Fibroblast of skin of back (primary cell): Measurements from ENCODE around the gene THEMIS2. TPM values are rescaled to one million over a fixed set of nuclear protein-coding genes. Genes with fewer than 3 reads are reported as not detected.
"Not testable (repeated sequence)": the region's sequence is repeated elsewhere in the genome, so short reads cannot be mapped to it uniquely, and the experiment has no call there.

Source experiments
- DNase-seq: peaks from one replicate; pipeline ENCODE4 v3.0.0-alpha.2; 2013
- polyA plus RNA-seq, 2 experiments: library from polyadenylated mRNA; unstranded; fragments of 120-200 nt; gene quantifications; one replicate each; pipeline ENCODE4 v1.2.1, GENCODE V29; 2013; ENCODE audit not compliant: insufficient read length in 2 of 2

Gene THEMIS2
- 2.4 TPM for polyA plus RNA-seq (2013, experiment 1 of 2; ENCODE audit: insufficient read length)
- polyA plus RNA-seq (2013, experiment 2 of 2; ENCODE audit: insufficient read length) = 1.3 TPM

GRCh38 chr1:27872059-27872801 lies at the start of gene THEMIS2:
THEMIS2 (plus strand) TSS chr1:27872544; CDS start chr1:27872572, 28 bp downstream.
- DNase-seq = peak; percentile 49

- DNase-seq = no peak
Measured at GRCh38 chr1:27823784-27824183, 48.6 kb upstream of the THEMIS2 start.

DNA sequence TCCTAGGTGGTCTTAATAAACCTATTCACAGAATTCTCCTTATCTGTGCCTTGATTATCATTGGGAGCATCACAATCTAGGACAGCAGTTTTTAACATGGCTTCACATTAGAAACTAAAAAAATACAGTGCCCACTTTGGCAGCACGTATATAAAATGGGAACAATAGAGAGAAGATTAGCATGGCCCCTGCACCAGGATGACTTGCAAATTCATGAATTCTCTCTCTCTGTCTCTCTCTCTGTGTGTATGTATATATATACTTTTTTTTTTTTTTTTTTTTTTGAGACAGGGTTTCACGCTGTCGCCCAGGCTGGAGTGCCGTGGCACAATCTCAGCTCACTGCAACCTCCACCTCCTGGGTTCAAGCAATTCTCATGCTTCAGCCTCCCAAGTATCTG lies 47.9 kb upstream of the THEMIS2 start:
- DNase-seq = no peak

GRCh38 chr1:27829339-27829960 lies 42.9 kb upstream of the THEMIS2 start:
- DNase-seq = not testable (repeated sequence)

DNA sequence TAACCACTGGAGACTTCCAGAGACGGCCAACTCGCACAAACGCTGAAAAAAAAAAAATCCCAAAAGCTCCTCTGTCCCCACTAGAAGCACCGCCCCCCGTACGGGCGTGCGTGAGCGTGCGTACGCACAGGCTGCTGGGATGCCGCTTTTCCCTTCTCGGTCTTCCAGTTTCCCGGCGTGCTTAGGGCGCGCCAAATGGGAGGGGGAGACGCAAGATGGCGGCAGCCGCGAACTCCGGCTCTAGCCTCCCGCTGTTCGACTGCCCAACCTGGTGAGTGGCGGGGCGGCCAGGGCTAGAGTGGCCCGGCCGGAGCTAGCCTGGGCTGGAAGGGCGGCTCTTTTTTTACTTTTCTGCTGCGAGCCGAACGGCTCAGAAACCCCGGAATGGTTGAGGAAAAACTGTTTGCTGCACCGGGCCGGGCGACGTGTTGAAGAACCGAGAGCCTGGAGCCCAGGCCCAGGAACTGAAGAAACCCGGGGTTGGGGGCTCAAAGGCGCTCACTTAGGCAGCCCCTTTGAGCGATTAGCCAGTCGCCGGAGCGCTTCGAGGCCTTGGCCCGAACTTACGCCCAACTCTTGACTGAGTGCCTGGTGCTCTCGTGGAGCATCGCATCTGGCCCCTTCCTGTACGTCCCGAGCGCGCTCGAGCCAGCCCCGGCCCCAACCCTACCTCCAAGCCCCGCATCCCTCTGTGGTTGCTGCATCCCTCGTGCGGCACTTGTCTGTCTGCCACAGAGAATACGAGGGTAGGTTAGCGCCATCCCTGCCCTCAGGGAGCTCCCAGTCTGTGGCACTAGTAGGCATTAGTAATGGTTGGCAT lies 41.5 kb upstream of the THEMIS2 start, which contains the start of gene PPP1R8:
Gene PPP1R8 (plus strand): TSS at position 162 of the 820 bp plus-strand sequence. CDS start 54 bp downstream, at position 216.
- peak; percentile 97 for DNase-seq

DNA sequence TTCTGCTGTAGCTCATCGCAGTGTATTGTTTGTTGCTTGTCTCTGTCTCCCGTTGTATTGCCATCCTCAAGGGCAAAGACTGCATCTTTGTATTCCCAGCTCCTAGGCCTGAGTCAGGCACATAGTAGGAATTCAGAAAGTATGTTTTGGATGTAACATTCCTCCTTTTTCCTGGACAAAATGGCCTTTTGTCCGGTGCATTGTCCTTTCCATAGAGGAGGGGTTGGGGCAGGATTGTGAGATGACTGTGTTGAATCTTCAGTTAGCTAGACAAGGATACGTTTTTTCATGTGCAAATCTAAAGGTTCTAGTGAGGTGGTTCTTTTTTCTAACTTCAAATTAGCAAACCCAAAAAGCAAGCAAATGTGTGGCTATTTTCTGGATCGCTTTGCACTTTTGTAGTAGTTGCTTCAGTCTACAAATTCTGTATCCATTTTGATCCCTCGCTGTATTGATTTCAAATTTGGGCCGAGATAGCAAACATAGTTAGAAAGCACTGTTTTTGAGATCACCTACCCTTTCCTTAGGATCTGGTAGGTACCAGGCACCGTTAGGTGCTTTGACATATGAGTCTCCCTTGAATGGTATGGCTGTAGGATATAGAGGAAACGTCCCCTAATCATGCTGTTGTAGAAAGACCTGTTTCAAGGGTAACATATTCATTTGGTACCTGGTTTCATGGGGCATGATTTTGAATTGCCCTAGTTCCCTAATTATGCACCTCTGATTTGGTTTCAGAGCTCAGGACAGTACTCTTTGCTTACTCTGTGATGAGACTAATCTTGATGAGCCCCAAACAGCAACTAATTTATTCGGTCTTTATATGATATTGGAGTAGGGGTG lies 40.6 kb upstream of the THEMIS2 start:
- DNase-seq = peak; percentile 19

DNA sequence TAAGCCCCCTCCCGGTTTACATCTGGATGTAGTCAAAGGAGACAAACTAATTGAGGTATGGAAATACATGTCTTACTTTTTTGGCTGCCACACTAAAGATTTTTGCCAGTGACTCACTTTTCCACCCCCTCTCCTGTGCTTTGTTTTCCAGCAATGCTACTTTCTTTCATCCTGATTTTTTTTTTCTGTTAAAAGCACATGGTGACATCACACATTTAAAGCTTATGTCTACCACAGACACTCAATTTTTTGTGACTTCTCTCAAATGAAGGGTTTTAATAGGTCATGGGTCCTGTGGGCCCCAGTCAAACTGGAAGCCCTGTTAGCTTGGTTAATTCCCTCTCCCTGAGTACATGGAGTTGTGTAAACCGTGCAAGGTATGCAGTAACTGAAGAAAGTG lies 39.6 kb upstream of the THEMIS2 start:
- DNase-seq = peak; percentile 49

GRCh38 chr1:27833470-27833869 lies 38.9 kb upstream of the THEMIS2 start:
- DNase-seq = no peak

GRCh38 chr1:27835046-27835445 lies 37.3 kb upstream of the THEMIS2 start:
- no peak for DNase-seq

- DNase-seq = no peak
Measured at GRCh38 chr1:27835501-27835900, 36.8 kb upstream of the THEMIS2 start.

GRCh38 chr1:27849951-27850350 lies 22.4 kb upstream of the THEMIS2 start:
- DNase-seq = no peak

GRCh38 chr1:27855085-27855484 lies 17.3 kb upstream of the THEMIS2 start:
- no peak for DNase-seq

DNA sequence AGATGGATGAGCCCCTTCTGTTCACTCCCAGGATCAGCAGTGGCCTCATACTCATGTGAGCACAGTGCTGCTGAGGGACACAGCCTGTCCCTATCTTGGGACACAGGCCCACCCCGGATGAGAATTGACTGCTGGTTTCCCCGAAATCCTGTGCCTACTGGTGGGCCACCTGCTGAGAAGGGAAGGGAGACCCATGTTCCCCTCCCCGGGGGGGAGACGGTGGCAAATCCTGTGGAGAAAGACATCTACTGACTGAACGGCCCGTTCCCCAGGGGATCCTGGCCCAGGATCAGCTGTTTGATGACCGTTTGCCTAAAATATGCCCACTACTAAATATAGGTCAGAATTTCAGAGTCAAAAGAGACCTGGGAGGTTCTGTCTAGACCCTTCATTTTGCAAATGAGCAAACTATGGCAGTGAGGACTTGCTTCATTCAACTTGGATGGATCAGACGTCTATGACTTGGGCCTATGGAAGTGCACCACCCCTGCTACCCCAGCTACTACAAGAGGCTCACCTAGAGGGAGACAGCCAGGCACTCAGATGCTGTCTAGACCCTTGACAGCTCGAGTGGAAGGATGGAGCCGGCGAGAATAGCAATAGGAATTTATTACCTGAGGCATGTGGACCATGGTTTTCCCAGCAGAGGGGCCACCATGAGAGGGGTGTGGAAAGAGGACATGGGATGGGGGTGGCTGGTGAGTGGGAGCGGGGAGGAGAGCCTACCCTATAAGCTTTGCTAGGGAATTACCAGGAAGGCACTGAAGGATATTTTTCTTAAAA lies 15.6 kb upstream of the THEMIS2 start:
- DNase-seq = no peak

DNA sequence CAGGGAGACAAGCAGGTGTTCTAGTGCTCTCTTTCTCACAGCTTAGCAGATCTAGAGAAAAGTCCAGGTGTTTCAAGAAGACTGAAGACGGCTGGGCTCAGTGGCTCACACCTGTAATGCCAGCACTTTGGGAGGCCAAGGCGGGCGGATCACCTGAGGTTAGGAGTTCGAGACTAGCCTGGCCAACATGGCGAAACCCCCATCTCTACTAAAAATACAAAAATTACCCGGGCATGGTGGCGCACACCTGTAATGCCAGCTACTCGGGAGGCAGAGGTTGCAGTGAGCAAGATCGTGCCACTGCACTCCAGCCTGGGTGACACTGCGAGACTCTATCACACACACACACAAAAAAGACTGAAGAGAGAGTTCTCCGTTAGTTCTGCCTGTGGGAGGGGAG lies 14.8 kb upstream of the THEMIS2 start:
- not testable (repeated sequence) for DNase-seq

DNA sequence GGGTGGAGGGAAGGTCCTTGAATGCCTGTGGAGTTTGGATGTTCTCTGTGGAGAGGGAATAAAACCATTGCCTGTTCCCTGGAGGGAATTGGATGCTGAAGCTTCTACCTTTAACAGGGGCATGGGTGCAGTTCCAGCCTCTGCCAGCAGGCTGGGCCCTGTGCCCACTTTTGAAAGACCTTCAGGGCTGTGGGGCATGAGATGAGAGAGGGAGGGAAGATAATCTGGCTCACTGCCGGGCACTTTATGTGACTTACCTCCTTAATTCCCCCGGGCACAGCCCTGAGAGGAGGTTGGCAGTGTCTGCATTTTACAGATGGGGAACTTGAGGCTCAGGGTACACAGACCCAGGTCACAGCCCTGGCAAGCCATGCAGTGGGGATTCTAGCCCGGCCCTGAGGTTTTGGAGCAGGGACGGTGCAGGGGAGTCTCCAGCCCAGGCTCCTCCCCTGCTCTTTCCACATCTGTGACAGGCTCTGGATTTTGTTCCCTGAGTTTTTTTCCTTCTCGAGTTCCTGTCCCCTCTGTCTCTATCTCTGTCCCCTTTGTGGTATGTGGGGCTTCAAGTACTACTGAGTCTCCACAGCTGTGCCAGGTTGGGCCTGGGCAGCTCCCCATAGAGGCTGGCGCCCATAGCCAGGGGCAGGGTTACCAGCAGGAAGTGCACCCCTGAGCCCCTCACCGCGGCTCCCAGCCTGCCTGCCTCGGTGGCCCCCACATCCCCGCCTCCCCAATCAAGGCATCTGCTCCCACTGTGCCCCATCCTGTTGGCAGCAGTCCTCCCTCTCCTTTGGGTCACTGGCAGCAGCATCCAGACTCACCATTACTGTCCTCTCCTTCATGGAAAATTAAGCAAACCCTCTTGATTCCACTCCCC lies 14.0 kb upstream of the THEMIS2 start:
- DNase-seq = peak; percentile 81

DNA sequence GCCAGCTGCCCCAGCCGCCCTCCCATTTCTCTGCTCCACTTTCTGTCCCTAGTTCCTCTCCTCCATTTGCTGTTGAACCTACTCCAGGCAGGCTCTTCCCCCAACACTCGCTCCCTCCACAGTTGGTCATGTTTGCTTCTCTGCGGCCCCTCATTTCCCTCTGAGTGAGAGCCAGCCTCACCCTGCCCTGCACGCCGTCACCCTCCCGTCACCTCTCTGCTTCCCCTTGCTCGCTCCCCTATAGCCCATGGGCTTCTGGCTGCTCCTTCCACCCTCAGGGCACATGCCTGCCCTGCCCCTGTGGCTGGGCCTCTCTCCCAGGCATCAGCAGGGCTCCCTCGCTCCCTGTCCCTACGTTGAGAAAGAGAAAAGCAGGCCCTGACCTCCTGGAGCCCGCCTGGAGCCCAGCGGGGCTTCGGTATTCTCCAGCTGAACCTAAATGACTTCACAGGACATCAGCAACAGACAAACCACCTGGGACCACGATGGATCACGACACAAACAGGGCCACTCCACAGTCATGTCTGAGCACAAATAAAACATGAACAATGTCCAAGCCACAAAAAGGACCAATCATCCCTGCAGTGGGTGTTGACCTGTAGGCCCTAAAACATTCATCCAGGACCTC lies 13.3 kb upstream of the THEMIS2 start:
- no peak for DNase-seq

GRCh38 chr1:27861436-27861835 lies 10.9 kb upstream of the THEMIS2 start:
- no peak for DNase-seq

DNA sequence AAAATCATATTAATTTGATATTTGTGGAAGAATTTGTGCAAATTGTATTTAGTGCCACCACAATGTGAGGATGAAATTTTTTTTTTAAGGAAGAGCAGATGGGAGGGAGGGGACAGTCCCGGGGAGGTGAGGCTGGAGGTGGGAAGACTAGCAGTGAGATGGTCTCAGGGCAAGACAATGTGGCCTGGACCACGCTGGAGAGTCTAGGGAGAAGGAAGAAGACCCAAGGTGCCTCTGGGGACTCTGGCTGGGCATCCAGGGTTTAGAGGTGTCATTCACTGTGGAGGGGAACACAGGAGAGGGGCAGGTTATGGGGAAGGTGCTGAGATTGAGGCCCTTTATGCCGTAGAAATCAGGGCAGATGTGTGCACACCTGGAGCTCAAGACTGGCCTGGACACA lies 10.3 kb upstream of the THEMIS2 start:
- no peak for DNase-seq

DNA sequence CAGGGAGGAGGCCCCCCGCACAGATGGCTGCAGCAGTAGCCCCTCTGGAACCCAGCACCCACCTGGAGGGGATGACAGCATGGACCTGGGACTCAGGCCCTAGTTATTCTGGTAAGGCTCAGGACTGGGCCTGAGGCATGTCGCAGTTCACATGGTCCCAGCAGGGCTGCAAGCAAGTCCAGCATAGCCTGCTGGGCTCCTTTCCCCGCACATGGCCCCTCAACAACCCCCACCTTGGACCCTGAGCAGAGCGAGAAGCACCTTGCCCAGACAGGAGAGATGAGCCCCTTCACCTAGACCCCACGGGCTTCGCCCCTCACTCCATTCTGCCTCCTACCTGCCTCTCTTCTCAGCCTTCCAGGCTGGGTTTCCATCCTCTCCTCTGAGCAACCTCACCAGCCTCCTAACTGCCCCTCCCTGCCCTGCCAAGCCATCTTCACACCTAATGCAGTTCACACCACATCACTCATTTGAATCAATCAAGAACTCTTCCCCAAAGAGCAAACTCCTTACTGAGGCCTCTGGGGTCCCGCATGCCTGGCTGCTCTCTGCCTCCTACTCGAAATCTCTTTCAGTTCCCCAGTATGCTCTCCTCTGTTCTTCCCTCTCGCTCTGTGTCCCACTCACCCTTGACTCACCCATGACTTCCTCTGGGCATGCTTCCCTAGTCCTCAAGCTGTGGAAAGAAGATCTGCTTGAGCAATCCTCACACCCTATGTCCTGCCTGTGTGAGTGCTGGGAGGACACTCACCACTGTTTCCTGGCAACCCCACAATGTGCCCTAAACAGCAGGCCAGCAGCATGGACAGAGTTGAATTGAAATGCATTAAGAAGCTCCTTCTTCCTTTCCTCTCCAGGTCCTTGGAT lies 9.4 kb upstream of the THEMIS2 start:
- DNase-seq = peak; percentile 95
